HG02870 (cell line): Measurements from ENCODE around the gene ABHD14A.
"Not testable (repeated sequence)": the region's sequence is repeated elsewhere in the genome, so short reads cannot be mapped to it uniquely, and the experiment has no call there.

Source experiments
- ATAC-seq: cut with Tn5 transposase; IDR thresholded peaks from one replicate; pipeline ENCODE4 v1.9.1; 2021; ENCODE audit warnings: mild to moderate bottlenecking, moderate library complexity; ENCODE audit not compliant: unreplicated experiment

Gene ABHD14A

GRCh38 chr3:51990501-51990971 is 15.7 kb downstream of the ABHD14A start:
- not testable (repeated sequence) for ATAC-seq

GRCh38 chr3:51992017-51992682 is 17.3 kb downstream of the ABHD14A start:
- no peak for ATAC-seq

GRCh38 chr3:51993657-51994056 is 18.8 kb downstream of the ABHD14A start:
- not testable (repeated sequence) for ATAC-seq

- ATAC-seq = no peak
Observed at GRCh38 chr3:51994530-51994929, 19.7 kb downstream of the ABHD14A start.

DNA sequence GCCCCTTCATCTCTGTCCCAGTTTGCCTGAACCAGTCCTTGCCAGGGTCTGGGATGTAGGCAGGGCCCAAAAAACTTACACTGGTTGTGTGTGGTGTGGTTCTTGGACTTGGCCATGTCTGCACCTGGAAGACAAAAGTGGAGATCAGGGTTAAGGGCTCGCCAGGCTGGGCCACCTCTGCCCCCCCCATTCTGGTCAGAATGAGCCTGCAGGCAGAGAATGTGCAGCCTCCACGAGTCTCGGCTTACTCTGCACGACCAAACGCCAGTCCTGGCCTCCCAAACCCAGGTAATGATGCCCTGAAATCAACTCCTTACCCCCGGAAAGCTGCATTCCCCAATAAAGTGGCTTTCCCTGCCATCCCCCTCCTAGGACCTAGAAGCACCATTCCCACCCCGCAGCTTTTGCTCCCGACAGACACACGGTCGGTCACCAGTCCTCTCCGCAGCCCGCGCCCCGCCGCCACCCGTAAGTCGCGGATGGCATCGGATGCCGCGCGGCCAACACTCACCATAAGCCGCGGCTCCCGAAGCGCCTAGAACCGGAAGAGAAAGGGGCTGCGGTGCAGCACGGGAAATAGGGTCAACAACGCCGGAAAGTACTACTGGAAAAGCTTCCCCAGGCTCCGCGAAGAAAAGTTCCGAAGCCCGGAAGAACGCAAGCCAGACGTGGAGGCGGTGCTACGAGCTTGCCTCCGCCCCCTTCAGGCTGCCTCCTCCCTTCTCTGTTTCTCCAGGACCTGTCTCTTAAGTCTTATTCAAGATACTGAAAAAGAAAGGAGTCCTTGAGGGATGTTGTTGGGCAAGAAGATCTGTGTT is 20.7 kb downstream of the ABHD14A start, which contains the start of gene RPL29:
Gene RPL29, minus strand, starts transcription at position 550 of the 818 bp plus-strand sequence. Its CDS starts 434 bp downstream, at position 116.
- peak; percentile 93 for ATAC-seq

GRCh38 chr3:51997172-51997571 is 22.3 kb downstream of the ABHD14A start:
- ATAC-seq = no peak

GRCh38 chr3:51997935-51998596 is 23.2 kb downstream of the ABHD14A start:
- ATAC-seq = no peak

GRCh38 chr3:51998774-51999173 is 23.9 kb downstream of the ABHD14A start:
- no peak for ATAC-seq

DNA sequence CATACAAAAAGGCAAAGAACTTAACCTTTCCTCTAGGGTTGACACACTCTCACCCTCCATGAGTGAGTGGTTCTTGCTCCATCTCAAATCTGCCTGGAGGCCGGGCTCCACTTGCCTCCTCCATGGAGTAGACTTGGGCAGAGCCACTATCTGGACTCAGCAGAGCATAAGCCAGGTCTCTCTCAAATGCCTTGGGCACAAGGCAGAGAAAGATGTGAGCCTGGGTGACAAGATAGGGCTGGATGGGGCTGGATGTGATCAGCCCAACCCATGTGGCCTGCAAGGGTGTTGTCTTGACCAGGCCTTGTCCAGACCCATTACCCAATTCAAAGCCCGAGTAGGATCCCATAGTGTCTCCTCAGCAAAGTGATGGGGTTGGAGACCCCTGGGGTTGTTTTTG is 25.0 kb downstream of the ABHD14A start:
- no peak for ATAC-seq

GRCh38 chr3:52001443-52001974 is 26.6 kb downstream of the ABHD14A start:
- ATAC-seq = peak; percentile 59

- ATAC-seq = no peak
Observed at GRCh38 chr3:52002748-52003147, 27.9 kb downstream of the ABHD14A start.

DNA sequence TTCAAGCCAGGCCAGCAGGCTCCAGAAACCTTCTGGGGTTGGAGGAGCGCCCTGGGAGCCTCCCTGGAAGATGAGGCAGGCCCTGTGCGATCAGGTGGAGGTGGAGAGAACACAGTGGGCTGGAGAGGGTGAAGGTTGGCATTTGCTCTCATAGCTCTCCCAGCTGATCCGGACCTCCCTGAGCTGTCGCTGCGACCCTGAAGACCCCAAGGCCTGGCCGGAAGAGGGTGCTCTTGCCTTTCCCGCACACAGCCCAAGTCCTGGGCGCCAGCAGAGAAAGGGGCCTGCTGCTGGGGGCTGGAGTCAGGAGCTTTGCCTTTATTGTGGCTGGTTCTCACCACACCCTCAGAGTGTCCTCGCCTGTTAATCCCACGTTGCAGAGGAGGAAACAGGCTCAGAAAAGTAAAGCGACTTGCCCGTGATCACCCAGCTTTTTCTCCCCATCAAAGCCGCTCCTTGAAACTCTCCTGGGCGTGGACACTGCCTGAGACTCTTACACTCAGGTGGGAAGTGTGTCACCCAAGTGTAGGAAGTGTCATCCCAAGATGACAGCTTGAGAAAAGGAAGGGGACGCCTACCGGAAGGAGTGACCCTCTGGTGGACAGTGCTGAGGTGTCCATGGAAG is 29.4 kb downstream of the ABHD14A start:
- ATAC-seq = no peak

DNA sequence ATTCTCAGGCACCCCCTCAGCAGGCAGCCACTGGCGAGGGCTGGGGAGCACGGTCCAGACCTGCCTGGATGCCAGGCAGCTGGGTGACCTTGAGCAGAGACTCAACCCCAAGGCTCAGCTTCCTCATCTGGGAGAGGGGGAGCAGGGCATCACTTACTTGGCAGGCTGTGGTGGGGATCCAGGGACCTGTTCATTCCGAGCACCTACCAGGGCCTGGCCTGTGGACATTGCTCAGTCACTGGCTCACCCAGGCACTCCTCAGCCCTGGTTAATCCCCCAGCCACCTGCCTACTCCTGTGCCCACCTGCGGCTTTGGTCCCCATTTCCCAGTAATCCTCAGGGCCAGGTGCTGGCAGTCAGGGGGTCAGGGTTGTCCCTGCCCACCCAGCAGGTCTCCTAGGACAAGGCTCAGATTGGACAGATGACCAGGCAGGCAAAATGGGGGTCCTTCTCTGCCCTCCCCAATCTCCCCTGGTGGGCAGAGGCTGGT is 30.1 kb downstream of the ABHD14A start:
- ATAC-seq = no peak

- ATAC-seq = no peak
Observed at GRCh38 chr3:52005571-52005986, 30.7 kb downstream of the ABHD14A start.

DNA sequence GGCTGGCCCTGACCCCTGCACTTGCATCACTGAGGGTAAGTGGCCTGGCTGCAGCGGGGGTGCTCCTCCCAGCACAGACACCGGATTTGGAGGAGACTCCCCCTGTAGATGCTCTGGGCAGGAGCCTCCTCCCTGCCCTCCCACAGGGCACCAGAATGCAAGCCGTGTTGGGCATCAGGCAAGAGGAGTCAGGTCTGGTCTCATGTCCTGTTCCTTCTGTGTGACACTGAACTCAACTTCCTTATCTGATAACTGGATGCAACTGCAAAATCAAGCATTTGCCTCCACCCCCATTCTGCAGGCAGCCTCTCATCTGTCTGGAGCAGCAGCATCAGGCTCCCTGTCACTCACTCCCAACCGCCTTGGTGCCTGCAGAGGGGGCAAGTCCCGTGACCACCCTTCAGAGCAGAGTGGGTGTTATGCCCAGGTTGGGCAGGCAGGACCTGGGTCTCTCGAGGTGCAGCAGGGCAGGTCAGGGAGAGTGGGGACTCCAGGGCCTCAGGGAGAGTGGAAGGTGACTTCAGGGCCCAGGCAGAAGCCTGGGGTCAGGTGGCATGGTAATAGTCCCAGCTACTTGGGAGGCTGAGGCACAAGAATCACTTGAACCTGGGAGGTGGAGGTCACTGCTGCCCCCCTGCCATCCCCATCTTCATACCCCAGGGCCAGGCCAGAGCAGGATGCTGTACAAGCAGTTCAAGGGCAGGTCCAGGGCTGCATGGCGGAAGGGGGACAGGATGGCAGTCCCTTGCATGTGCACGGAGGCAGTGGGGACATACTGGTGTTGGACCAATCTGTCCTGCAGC is 31.4 kb downstream of the ABHD14A start:
- no peak for ATAC-seq

- ATAC-seq = no peak
Observed at GRCh38 chr3:52006820-52007133, 31.9 kb downstream of the ABHD14A start.

- no peak for ATAC-seq
Observed at GRCh38 chr3:52007291-52007690, 32.4 kb downstream of the ABHD14A start.

DNA sequence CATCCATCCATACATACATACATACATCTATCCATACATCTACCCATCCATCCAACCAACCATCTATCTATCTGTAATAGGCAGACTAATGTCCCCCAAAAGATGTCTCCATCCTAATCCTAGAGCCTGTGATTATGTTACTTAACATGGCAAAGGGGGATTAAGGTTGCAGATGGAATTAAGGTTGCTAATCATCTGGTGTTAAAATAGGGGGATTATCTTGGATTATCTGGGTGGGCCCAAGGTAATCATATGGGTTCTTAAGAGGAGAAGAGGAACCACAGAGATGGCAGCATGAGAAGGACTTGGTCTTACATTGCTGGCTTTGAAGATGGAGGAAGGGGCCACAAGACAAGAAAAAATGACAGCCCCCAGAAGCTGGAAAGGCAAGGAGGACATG is 35.6 kb downstream of the ABHD14A start:
- ATAC-seq = no peak

GRCh38 chr3:52012699-52013098 is 37.8 kb downstream of the ABHD14A start:
- ATAC-seq = no peak
